IPS-18a (cell line): Measurements from ENCODE around the gene NCAPG.
"Not testable (repeated sequence)": the region's sequence is repeated elsewhere in the genome, so short reads cannot be mapped to it uniquely, and the experiment has no call there.

Source experiments
- H3K27ac ChIP-seq: one replicate; pipeline ENCODE4 v1.5.1; 2013; ENCODE audit warnings: low read length
- H3K27me3 ChIP-seq: one replicate; pipeline ENCODE4 v1.6.1; 2013; ENCODE audit warnings: mild to moderate bottlenecking, low read length; ENCODE audit not compliant: control insufficient read depth, insufficient read depth
- H3K36me3 ChIP-seq: one replicate; pipeline ENCODE4 v1.6.1; 2013; ENCODE audit warnings: low read depth, low read length; ENCODE audit not compliant: control insufficient read depth
- H3K4me1 ChIP-seq: one replicate; pipeline ENCODE4 v1.6.1; 2013; ENCODE audit warnings: low read depth, low read length; ENCODE audit not compliant: control insufficient read depth
- H3K4me3 ChIP-seq: one replicate; pipeline ENCODE4 v1.5.1; 2013; ENCODE audit warnings: low read length
- H3K9ac ChIP-seq: one replicate; pipeline ENCODE4 v1.6.1; 2013; ENCODE audit warnings: mild to moderate bottlenecking, low read length, moderate library complexity
- H3K9me3 ChIP-seq: one replicate; pipeline ENCODE4 v1.6.1; 2013; ENCODE audit warnings: low read depth, low read length; ENCODE audit not compliant: control insufficient read depth

Gene NCAPG

GRCh38 chr4:17851959-17852358 lies 41.2 kb downstream of the NCAPG start:
- H3K4me3 ChIP-seq, result no peak overlapping the region
- H3K9ac ChIP-seq, result no peak overlapping the region
- H3K36me3 ChIP-seq, result no peaks in the 10 kb centered on the region
- H3K9me3 ChIP-seq, result no peaks in the 10 kb centered on the region
- no peaks in the 10 kb centered on the region for H3K4me1 ChIP-seq
- no peak overlapping the region for H3K27ac ChIP-seq
- H3K27me3 ChIP-seq, result no peaks in the 10 kb centered on the region

- Histone ChIP-seq H3K4me3 (no peak overlapping the region), H3K9ac (no peak overlapping the region), H3K27me3 (no peaks in the 10 kb centered on the region), H3K27ac (no peak overlapping the region), H3K4me1 (no peaks in the 10 kb centered on the region), H3K9me3 (no peaks in the 10 kb centered on the region), H3K36me3 (no peaks in the 10 kb centered on the region)
Observed at GRCh38 chr4:17854036-17854435, 43.3 kb downstream of the NCAPG start.

- Histone ChIP-seq H3K4me3 (no peak overlapping the region), H3K36me3 (no peaks in the 10 kb centered on the region), H3K27me3 (no peaks in the 10 kb centered on the region), H3K4me1 (no peaks in the 10 kb centered on the region), H3K27ac (no peak overlapping the region), H3K9me3 (no peaks in the 10 kb centered on the region), H3K9ac (no peak overlapping the region)
Observed at GRCh38 chr4:17859793-17860406, 49.1 kb downstream of the NCAPG start.

GRCh38 chr4:17861906-17862305 lies 51.1 kb downstream of the NCAPG start:
- not testable (repeated sequence) for H3K9ac ChIP-seq, H3K4me1 ChIP-seq, H3K9me3 ChIP-seq, H3K27ac ChIP-seq, H3K27me3 ChIP-seq, H3K36me3 ChIP-seq, H3K4me3 ChIP-seq

GRCh38 chr4:17865866-17866363 lies 55.1 kb downstream of the NCAPG start:
- H3K36me3 ChIP-seq, result no peaks in the 10 kb centered on the region
- H3K9ac ChIP-seq, result no peak overlapping the region
- no peaks in the 10 kb centered on the region for H3K27me3 ChIP-seq
- no peaks in the 10 kb centered on the region for H3K9me3 ChIP-seq
- no peak overlapping the region for H3K4me3 ChIP-seq
- no peak overlapping the region for H3K27ac ChIP-seq
- H3K4me1 ChIP-seq, result no peaks in the 10 kb centered on the region

- Histone ChIP-seq H3K36me3 (no peaks in the 10 kb centered on the region), H3K4me3 (no peak overlapping the region), H3K27ac (no peak overlapping the region), H3K9ac (no peak overlapping the region), H3K9me3 (no peaks in the 10 kb centered on the region), H3K4me1 (no peaks in the 10 kb centered on the region), H3K27me3 (no peaks in the 10 kb centered on the region)
Observed at GRCh38 chr4:17866810-17867209, 56.0 kb downstream of the NCAPG start.

- H3K4me1 ChIP-seq, result no peaks in the 10 kb centered on the region
- H3K9ac ChIP-seq, result no peak overlapping the region
- no peaks in the 10 kb centered on the region for H3K36me3 ChIP-seq
- no peak overlapping the region for H3K27ac ChIP-seq
- H3K27me3 ChIP-seq, result no peaks in the 10 kb centered on the region
- H3K9me3 ChIP-seq, result no peaks in the 10 kb centered on the region
- H3K4me3 ChIP-seq, result no peak overlapping the region
Observed at GRCh38 chr4:17867276-17867675, 56.5 kb downstream of the NCAPG start.

- no peak overlapping the region for H3K4me3 ChIP-seq
- H3K9me3 ChIP-seq, result no peaks in the 10 kb centered on the region
- H3K27ac ChIP-seq, result no peak overlapping the region
- H3K36me3 ChIP-seq, result no peaks in the 10 kb centered on the region
- H3K27me3 ChIP-seq, result no peaks in the 10 kb centered on the region
- no peaks in the 10 kb centered on the region for H3K4me1 ChIP-seq
- H3K9ac ChIP-seq, result no peak overlapping the region
Observed at GRCh38 chr4:17869327-17869726, 58.5 kb downstream of the NCAPG start.

GRCh38 chr4:17875402-17876070 lies 64.8 kb downstream of the NCAPG start:
- H3K4me3 ChIP-seq, result no peak overlapping the region
- H3K36me3 ChIP-seq, result no peaks in the 10 kb centered on the region
- H3K27me3 ChIP-seq, result no peaks in the 10 kb centered on the region
- no peak overlapping the region for H3K27ac ChIP-seq
- H3K9ac ChIP-seq, result no peak overlapping the region
- H3K4me1 ChIP-seq, result no peaks in the 10 kb centered on the region
- H3K9me3 ChIP-seq, result no peaks in the 10 kb centered on the region

- H3K4me1 ChIP-seq, result no peaks in the 10 kb centered on the region
- no peaks in the 10 kb centered on the region for H3K36me3 ChIP-seq
- no peak overlapping the region for H3K4me3 ChIP-seq
- no peak overlapping the region for H3K27ac ChIP-seq
- H3K9ac ChIP-seq, result no peak overlapping the region
- no peaks in the 10 kb centered on the region for H3K9me3 ChIP-seq
- H3K27me3 ChIP-seq, result no peaks in the 10 kb centered on the region
Observed at GRCh38 chr4:17876943-17877342, 66.2 kb downstream of the NCAPG start.

GRCh38 chr4:17877661-17878060 lies 66.9 kb downstream of the NCAPG start:
- H3K4me1 ChIP-seq, result no peaks in the 10 kb centered on the region
- no peak overlapping the region for H3K4me3 ChIP-seq
- H3K27me3 ChIP-seq, result no peaks in the 10 kb centered on the region
- H3K9ac ChIP-seq, result no peak overlapping the region
- no peaks in the 10 kb centered on the region for H3K36me3 ChIP-seq
- no peak overlapping the region for H3K27ac ChIP-seq
- H3K9me3 ChIP-seq, result no peaks in the 10 kb centered on the region

GRCh38 chr4:17884063-17884462 lies 73.3 kb downstream of the NCAPG start:
- Histone ChIP-seq H3K4me3 (no peak overlapping the region), H3K9me3 (no peaks in the 10 kb centered on the region), H3K36me3 (no peaks in the 10 kb centered on the region), H3K27ac (no peak overlapping the region), H3K9ac (no peak overlapping the region), H3K4me1 (peaks cover under 1% of the 10 kb centered on the region), H3K27me3 (no peaks in the 10 kb centered on the region)
